AG08396 (cell line): Measurements from ENCODE around the gene LPCAT3.
A peak's percentile ranks its signal among the peaks of the same experiment; 100 is the strongest.

Experiments used
- DNase-seq: peaks from one replicate; pipeline ENCODE4 v3.0.0; 2012; ENCODE audit warnings: low spot score, mixed read lengths

LPCAT3 gene

GRCh38 chr12:6952863-6953441, 65.3 kb downstream of the LPCAT3 start:
- DNase-seq, result no peak

GRCh38 chr12:6952121-6952862, 66.0 kb downstream of the LPCAT3 start:
- no peak for DNase-seq

GRCh38 chr12:6951551-6952120, 66.6 kb downstream of the LPCAT3 start:
- no peak for DNase-seq

GRCh38 chr12:6950811-6951540, 67.3 kb downstream of the LPCAT3 start, which contains the start of gene PTPN6:
PTPN6 (plus strand) TSS chr12:6951356; CDS start chr12:6951513, 157 bp downstream.
- DNase-seq, result no peak

- DNase-seq, result no peak
These were observed 67.9 kb downstream of the LPCAT3 start for GRCh38 chr12:6950401-6950801.

- no peak for DNase-seq
These were observed 69.2 kb downstream of the LPCAT3 start for GRCh38 chr12:6948873-6949594.

- DNase-seq, result no peak
These were observed 70.7 kb downstream of the LPCAT3 start for GRCh38 chr12:6947615-6948014.

GRCh38 chr12:6946920-6947374, 71.3 kb downstream of the LPCAT3 start:
- DNase-seq, result no peak

- no peak for DNase-seq
These were observed 72.0 kb downstream of the LPCAT3 start for GRCh38 chr12:6946033-6946919.

- DNase-seq, result no peak
These were observed 72.7 kb downstream of the LPCAT3 start for GRCh38 chr12:6945613-6946012.

GRCh38 chr12:6944381-6945186, 73.7 kb downstream of the LPCAT3 start:
- peak; percentile 93 for DNase-seq

GRCh38 chr12:6943722-6944380, 74.4 kb downstream of the LPCAT3 start, which contains the start of the genes C12orf57 and RNU7-1:
C12orf57 (plus strand) TSS chr12:6944022; CDS start chr12:6944122, 100 bp downstream.
RNU7-1 (plus strand) TSS chr12:6943816.
- DNase-seq, result peak; percentile 77

- DNase-seq, result peak; percentile 93
These were observed 74.9 kb downstream of the LPCAT3 start for GRCh38 chr12:6943389-6943721.

GRCh38 chr12:6942331-6942665, 76.0 kb downstream of the LPCAT3 start:
- no peak for DNase-seq

GRCh38 chr12:6941782-6942181, 76.5 kb downstream of the LPCAT3 start:
- DNase-seq, result no peak

GRCh38 chr12:6941267-6941666, 77.0 kb downstream of the LPCAT3 start:
- no peak for DNase-seq

- DNase-seq, result no peak
These were observed 79.1 kb downstream of the LPCAT3 start for GRCh38 chr12:6939191-6939540.

GRCh38 chr12:6938353-6939190, 79.7 kb downstream of the LPCAT3 start:
- no peak for DNase-seq
